Mesenteric fat pad (tissue), 1 donor: ENCODE measurements around the gene PMF1. TPM values are rescaled to one million over a fixed set of nuclear protein-coding genes. Genes with fewer than 3 reads are reported as not detected.

Experiments
- DNase-seq: peaks from one replicate; pipeline ENCODE4 v3.0.0-alpha.2; 2020; ENCODE audit warnings: low spot score
- total RNA-seq: library from RNA; stranded (reverse); fragmentation: NEBNext Ultra II Directional; extraction: Animal tissue kit (Norgen Biotek cat#: 25700); gene quantifications from one replicate; pipeline ENCODE4 v1.2.1, GENCODE V29; 2021
- donor health status: DM: yes; HTN: yes; CAD: no.

PMF1 gene
- total RNA-seq, 1 donor from 2014 or later: 46.4 TPM

DNA sequence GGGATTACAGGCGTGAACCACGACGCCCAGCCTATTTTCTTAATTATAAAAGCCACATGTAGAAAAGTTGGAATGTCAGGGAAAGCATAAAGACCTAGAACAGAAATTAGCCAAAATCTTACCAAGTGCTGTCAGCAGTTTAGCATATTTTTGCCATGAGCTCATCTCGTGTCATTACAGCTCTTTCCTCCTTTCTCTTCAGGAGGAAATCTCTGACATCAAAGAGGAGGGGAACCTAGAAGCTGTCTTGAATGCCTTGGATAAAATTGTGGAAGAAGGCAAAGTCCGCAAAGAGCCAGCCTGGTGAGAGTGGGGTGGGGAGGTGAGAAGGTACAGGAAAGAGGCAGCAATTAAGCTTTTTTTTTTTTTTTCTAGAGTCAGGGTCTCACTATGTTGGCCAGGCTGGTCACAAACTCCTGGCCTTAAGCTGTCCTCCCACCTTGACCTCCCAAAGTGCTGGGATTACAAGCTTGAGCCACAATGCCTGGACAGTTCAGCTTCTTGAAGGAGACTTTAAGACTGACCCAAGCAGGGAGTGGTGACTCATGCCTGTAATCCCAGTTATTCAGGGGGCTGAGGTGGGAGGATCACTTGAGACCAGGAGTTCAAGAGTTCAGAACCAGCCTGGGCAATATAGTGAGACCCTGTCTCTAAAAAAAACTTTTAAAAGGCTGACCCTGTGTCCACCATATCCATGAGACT is 20.8 kb downstream of the PMF1 start:
- no peak for DNase-seq

DNA sequence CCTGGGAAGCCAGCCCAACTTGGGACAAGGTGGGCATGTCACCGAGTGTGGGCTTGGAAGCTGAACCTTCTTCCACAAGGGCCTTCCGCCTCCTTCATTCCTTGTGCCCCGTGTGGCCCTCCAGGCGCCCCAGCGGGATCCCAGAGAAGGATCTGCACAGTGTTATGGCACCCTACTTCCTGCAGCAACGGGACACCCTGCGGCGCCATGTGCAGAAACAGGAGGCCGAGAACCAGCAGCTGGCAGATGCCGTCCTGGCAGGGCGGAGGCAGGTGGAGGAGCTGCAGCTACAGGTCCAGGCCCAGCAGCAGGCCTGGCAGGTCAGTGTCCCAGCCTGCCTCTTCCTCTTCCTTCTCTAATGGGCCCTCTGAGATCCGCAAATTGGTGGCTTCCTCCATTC is 23.4 kb downstream of the PMF1 start:
- no peak for DNase-seq

DNA sequence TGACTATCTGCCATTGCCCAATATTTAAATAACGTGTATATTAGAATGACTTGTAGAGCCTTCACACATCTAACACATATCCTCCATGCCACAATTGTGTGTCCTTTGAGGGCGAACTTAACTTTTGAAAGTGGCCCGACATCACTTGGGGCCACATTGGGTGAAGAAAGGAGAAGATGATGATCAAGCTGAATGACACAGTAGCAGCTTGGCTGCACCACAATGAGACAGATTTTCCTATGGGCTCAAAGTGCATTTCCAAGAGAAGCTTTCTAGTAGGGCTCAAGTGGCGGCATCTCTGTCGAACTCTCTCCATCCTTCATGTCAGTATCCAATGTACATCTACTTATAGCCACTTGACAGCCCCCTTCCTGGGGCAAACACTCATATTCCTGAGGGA is 25.4 kb downstream of the PMF1 start:
- no peak for DNase-seq

- no peak for DNase-seq
Measured at GRCh38 chr1:156241311-156241811, 28.6 kb downstream of the PMF1 start.

DNA sequence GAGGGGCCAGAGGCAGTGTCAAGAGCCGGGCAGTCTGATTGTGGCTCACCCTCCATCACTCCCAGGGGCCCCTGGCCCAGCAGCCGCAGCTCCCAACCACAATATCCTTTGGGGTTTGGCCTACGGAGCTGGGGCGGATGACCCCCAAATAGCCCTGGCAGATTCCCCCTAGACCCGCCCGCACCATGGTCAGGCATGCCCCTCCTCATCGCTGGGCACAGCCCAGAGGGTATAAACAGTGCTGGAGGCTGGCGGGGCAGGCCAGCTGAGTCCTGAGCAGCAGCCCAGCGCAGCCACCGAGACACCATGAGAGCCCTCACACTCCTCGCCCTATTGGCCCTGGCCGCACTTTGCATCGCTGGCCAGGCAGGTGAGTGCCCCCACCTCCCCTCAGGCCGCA is 29.1 kb downstream of the PMF1 start, which contains the start of gene BGLAP:
TSS of gene BGLAP (plus strand) at position 259 of the 400 bp plus-strand sequence. CDS start at position 307, 48 bp downstream.
- no peak for DNase-seq

DNA sequence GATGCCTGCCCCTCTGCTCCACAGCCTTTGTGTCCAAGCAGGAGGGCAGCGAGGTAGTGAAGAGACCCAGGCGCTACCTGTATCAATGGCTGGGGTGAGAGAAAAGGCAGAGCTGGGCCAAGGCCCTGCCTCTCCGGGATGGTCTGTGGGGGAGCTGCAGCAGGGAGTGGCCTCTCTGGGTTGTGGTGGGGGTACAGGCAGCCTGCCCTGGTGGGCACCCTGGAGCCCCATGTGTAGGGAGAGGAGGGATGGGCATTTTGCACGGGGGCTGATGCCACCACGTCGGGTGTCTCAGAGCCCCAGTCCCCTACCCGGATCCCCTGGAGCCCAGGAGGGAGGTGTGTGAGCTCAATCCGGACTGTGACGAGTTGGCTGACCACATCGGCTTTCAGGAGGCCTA is 29.9 kb downstream of the PMF1 start:
- no peak for DNase-seq

GRCh38 chr1:156244126-156244525 is 31.3 kb downstream of the PMF1 start:
- no peak for DNase-seq

DNA sequence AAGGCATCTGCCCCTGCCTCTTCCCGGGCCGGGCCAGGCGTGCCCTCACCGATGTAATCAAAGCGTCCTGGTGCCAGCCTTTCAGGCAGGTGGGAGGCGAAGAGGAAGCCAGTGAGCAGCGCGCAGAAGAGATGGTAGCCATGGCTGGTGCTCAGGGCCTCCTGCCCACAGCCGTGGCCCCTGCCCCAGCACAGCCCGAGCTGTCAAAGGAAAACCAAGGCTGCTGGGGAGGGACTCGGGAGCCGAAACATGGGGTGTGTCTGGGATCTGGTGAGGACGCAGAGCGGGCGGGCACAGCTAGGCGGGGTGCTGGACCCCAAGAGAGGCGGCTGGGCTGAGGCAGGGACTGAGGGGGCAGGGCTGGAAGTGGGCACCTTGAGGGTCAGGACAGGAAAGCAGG is 31.9 kb downstream of the PMF1 start:
- DNase-seq: no peak

- DNase-seq: no peak
Measured at GRCh38 chr1:156245451-156246232, 32.8 kb downstream of the PMF1 start.

- no peak for DNase-seq
Measured at GRCh38 chr1:156246241-156246780, 33.5 kb downstream of the PMF1 start.

- no peak for DNase-seq
Measured at GRCh38 chr1:156246781-156247459, 34.1 kb downstream of the PMF1 start.

DNA sequence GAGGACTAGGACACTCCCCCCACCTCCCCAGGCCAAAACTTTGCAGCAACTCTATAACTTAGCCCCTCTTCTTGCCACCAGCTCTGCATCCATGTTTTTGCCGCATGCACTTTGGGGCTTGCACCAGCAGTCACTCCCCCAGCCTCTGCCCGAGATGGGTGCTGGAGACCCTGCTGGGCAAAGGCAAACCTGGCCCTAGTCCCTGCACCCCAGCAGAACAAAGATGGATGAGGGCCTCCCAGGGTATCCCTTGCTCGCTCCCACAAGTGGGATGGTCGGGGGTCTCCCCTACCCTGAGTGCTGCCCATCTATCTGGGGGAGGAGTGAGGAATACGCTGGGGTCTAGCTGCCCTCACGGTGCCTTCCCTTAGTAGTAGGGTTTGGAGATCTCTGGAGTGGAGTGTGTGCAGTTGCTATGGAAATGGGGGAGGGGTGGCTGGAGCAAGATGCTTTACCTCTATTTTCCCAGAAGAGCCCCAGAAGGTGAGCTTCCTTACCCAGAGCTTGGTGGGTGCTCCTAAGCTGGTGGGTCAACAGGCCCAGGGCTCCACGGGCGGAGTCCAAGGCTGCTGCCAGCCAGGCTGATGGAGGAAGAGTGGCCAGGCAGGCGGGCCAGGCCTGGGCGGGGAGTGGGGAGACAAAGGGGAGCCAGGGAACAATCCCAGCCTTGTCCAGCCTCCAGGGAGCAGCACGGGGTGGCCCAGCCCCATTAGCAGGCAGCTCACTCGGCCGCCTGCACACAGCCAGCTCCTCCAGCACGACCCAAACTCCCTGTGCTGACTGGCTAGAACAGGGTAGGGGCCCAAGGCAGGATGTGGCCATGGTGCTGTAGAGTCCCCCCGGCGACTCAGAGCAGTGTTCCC is 34.9 kb downstream of the PMF1 start, which contains the start of gene PAQR6:
TSS of gene PAQR6 (minus strand) at position 597 of the 863 bp plus-strand sequence. CDS start 1,325 bp downstream, outside the sequence.
- no peak for DNase-seq

- no peak for DNase-seq
Measured at GRCh38 chr1:156248323-156248683, 35.5 kb downstream of the PMF1 start.

GRCh38 chr1:156249593-156249992 is 36.8 kb downstream of the PMF1 start:
- DNase-seq: no peak

DNA sequence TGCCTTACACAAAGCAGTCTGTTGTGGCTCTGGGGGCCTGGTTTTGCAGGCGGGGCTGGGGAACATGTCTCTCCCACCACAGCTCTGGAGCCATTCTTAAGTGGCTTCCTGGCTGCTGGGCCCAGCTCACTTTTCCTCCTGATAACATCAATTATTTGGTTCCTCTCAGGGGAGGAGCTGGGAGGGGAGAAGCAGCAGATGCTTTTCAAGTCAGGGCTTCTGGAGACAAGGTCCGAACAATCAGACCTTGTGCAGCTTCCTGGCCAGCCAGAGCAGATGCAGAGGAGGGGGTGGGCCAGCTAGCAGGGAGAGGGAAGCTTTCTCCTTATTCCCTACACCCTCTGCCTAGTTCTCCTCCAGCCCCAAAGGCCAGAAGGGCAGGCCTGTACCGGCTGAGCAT is 38.7 kb downstream of the PMF1 start:
- no peak for DNase-seq

- no peak for DNase-seq
Measured at GRCh38 chr1:156253634-156254033, 40.8 kb downstream of the PMF1 start.

DNA sequence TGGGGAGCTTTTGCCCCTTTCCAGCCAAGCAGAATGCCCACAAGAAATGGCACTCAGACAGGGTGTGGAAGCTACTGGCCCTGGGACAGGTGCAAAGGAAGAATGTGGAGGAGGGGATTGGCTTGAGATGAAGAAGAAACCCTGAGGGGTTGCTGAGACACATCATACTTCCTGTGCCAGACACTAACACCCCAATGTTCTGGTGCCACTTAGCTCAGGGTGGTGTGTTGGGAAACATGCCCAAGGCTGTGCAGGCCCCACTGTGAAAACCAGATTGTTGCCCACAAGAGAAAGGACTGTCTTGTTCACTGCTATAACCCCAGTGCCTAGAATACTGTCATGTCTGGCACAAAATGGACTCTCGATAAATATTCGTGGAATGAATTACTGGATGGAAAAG is 44.9 kb downstream of the PMF1 start:
- no peak for DNase-seq

GRCh38 chr1:156258859-156259258 is 46.1 kb downstream of the PMF1 start:
- no peak for DNase-seq

DNA sequence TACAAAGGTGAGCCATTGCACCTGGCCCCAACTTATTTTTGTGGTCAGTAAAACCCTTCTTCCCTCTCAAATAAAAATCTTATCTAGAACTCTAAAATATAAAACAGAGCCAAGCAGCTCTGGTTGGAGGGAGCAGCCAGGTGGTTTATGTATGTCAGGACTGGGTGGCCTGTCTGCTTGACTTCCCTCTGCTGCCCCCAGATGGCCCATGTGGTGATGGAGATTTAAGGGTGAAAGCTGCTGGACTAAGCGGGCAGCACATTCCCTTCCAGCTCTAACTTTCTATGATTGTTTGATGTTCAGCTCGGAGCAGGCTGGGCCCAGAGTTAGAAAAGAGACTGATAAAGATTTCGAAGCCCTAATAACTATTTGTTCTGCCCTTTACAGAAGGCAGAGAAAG is 47.0 kb downstream of the PMF1 start:
- DNase-seq: no peak

DNA sequence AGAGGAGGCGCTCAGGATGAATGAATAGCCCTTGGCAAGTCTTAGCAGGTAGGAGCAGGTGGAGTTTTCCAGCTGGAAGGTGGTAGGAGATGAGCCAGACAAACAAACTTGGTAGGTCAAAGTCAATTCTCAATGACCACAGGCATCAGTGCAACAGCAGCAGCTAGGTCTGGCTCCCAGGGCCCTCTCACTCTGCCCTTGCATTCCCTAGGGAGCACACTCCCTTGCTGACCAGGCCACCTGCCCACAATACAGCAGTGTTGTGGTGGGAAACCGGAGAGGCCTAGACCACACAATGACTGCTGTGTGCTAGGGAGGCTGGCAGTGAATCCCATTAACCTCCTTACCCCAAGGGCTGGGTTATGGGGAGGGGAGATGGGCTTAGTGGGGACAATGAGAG is 48.1 kb downstream of the PMF1 start:
- DNase-seq: no peak
